ENCODE results near the gene PTRHD1.

GRCh38 chr2:24837996-24838513 lies 44.9 kb upstream of the PTRHD1 start:
- no peak for TF ChIP-seq POLR2A (IDR thresholded peaks at IDR 0.05; ENCODE audit: low read depth, low read length)
- TF ChIP-seq POLR2AphosphoS5 (IDR thresholded peaks at IDR 0.05; ENCODE audit: low read depth, low read length) = no peak
- TF ChIP-seq SPI1 (IDR thresholded peaks at IDR 0.05; ENCODE audit: low read depth, low read length) = no peak

All from GM12891 (cell line).